ENCODE measurements around the gene ANTXR1. TPM values are rescaled to one million over a fixed set of nuclear protein-coding genes. Genes with fewer than 3 reads are reported as not detected.

Gene ANTXR1
- total RNA-seq, 1 donor from 2014 or later = 26.5 TPM

DNA sequence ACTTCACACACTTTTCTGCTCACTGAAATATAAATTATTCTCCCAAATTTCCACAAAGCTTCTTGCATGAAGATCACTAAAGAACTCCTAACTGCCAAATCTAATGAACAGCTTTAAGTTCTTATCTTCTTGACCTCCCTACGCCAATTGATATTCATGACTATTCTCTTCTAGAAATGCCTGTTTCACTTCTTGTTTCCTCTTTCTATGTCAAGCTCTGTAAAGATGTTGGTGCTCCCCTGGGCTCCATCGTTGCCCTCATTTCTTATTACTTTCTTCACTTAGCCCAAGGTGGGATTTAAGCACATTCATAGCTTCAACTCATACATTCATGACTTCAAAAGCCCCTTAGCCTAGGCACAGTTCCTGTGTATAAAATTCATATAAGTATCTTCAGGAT lies 9.2 kb upstream of the ANTXR1 start:
- no peak for DNase-seq (ENCODE audit: low read depth)

DNA sequence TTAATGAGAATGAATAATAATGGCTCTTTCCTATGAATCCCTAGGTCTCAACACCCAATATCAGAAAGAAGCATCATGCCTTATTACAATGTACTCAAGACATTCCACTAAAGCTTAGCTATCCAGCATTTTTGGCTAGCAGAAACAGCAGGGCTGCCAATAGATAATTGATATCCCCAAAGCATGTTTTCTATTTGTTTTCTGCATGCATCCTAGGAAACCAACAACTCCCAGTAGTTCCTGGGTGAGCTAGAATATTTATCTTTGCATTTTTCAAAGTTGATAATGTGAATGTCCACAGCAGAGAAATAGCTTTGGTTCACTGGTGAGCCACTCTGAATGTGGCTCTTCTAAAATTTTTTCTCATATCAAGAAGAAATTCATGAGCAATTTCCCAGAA lies 5.8 kb upstream of the ANTXR1 start:
- no peak for DNase-seq (ENCODE audit: low read depth)

DNA sequence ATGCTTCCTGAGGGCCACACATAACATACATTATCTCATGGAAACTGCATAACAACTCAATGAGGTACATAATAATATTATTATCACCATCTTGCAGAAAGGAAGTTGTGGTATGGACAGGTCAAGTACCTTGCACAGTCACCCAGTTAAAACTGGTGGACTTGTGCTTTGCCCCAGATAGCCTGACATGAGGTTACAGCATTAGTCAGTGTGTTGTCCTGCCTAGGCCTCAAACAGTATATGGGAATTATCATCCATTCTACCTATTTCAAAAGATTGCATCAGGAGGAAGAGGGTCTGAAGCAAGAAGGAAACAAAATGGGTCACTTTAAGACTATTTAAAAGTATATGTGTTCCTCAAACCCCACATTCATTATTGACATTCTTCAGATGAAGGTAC lies 5.4 kb upstream of the ANTXR1 start:
- DNase-seq (ENCODE audit: low read depth) = no peak

DNA sequence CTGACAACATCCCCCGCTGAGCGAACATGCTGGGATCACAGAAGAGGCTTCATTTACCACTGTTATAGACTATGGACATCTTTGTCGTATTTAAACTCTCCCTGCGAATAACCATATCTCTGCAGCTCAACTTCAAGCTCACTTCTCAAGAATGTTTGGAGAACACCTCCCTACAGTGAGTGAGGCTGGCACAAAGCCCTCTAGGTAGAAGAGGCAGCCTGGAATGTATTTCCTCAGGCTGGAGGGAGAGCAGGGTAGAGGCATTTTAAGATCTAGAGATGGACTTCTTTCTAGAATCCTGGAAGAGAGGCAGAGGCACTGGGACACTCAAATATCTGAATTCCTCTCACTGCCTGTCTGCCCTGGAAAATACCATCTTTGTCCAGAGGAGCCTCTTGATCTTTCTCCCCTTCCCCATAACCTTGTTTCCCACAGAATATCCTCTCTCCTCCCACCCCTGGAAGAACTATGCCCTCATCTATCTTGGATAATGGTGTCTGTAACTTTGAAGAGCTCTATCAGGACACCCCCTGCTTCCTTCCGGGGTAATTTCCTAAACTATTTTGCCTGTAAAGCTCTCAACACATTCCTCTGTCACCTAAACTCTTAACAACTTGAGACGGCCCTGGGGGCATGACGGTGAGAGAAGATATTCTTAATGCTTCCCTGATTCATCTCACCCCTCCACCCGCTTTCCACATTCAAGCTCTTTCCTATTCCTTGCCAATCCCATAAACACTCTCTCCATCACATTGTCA lies 2.4 kb upstream of the ANTXR1 start:
- no peak for DNase-seq (ENCODE audit: low read depth)

DNA sequence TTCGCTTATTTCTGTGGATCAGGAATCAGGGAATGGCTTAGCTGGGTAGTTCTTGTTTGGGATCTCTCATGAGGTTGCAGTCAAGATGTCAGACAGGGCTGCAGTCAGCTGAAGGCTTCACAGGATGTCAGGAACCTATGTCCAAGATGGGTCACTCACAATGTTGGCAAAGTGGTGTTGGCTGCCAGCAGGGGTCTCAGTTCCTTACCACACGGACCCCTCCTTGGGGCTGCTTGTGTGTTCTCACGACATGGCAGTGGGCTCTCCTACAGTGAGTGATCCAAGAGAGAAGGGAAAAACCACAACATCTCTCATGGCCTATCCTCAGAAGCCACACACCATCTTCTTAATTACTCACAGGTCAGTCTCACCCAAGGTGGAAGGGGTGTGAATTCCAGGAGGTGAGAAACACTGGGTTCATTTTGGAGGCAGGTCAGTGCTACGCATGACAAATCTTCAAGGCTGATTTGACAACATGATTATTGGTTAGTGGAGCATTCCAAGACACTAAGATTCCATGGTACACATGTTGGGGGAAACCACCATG lies 1.3 kb upstream of the ANTXR1 start:
- DNase-seq (ENCODE audit: low read depth) = peak; percentile 26

DNA sequence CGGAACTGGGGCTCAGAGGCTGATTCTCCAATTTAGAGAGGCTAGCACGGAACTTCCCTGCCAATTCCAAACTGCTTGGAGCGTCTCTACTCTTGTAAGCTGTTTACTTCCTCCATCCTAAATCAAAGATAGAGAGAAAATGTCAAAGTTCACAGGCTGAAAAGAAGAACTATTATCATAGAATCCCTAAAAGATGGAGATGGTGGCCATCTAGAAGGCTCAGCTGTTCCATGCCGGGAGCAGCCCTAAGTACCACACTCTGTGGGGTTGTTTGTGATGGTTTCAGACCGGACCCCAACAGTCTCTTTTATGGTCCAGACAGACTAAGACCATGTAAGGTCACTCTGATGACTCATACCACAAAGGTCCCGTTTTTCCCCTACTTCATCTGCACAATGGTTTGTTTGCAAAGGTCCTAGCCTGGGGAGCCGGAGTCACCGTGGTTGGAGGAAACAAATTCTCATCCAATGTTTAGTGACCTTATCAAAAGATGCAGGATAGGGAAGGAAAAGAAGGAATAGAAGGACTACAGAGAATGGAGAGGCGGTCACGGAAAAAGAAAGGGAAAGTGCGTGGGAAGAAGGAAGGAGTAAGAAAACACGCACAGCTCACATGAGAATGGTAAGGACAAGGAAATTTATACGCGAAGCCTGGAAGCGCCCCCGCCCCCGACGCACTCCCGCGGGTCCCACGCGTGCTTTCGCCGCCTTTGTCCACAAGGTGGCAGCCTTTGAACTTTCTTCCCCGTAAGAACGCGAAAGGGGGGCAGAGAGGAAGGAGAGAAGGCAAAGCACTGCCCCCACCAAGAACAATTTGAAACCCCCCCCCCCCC lies 453 bp upstream of the ANTXR1 start:
- peak; percentile 32 for DNase-seq (ENCODE audit: low read depth)

DNA sequence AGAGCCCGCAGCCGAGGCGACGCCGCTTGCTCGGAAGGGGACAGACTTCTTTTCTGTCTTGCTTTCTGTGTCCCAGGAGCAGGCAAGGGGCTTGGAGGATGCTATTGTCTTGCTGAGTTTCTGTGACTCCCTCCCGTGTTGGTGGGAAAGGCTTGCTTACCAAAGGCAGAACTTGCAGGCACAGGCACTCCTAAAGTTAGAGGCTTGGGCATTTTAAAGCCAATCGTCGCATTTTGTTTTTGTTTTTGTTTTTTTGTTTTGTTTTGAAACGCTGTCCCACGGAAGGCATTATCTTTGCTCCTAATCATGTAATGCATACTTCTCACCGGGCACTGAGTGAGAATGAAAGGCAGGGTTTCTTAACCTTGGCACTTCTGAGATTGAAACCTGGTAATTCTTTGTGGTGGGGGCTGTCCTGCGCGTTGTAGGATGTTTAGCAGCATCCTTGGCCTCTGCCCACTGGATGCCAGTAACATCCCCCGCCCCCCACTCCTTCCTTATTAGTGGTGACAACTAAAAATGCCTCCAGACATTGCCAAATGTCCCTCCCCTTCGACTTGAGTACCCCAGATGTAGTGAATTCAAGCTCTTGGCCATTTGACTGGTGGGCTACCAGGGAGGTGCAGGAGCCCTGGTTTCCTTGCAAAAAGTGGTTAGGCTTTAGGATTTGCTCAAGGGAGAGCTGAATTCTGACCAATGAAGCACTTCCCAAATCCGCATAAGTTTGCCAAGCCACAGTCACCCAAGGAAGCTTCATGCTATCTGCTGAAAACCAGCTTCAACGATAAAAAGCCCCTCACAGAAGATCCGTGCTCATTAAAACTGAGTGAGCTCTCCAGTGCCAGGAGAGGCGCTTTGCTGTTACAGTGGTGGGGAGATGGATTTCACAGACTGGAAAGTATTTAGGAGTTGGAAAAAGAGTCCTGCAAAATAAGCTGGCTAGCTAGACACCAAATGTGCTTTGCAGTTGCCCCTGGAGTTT lies 1.2 kb downstream of the ANTXR1 start:
- DNase-seq (ENCODE audit: low read depth) = no peak

DNA sequence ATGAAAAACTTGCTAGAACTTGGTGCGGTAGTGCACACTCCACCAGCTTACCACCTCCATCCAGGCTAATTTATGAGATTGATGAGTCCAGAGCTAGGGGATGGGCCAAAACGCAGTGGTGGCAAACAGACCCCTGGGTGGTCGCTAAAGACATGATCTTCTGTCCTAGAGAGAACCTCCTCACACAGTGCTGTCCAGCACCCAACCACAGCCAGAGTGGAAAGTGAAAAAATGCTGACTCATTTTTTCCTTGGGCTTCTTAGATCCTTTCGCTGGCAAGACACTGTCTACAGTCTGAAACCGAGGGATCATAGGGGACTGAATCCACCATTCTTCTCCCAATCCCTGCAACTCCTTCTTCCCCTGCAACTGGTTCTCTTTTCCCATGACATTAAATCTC lies 4.1 kb downstream of the ANTXR1 start:
- DNase-seq (ENCODE audit: low read depth) = peak; percentile 29

DNA sequence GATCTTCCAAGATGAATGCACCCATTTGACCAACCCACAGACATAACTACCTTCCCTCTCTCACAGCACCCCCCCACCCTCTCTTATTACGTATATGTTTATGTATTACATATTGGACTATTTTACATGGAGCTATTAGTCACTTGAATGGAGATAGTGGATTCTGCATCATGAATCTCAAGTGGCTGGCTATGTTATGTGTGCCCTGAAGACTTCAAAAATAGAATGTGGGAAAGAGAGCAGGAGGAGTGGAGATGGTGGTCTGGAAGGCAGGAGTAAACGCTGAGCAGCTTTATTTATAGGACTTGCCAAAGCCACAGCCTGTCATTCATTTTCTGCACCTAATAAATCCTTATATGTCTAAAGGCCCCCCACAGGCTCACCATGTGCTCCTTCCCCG lies 4.9 kb downstream of the ANTXR1 start:
- DNase-seq (ENCODE audit: low read depth) = no peak

DNA sequence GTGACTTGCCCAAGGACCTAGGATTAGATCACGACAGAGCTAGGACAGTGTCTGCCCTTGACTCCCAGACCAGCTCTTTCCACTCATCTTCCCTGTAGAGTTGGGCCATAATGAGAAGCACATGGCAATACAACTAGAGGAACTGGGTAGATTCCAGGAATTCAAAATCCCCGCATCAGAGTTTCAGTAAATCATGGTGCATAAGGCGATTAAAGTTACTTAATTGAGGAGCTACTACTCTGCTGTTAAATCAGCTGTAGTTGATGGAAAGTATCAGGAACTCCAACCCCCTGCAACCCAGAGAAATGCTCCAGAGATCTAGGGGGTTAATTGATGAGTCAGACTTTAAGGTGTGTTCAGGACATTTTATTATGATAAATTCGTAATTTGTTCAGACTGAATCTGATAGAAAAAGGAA lies 5.7 kb downstream of the ANTXR1 start:
- DNase-seq (ENCODE audit: low read depth) = no peak

DNA sequence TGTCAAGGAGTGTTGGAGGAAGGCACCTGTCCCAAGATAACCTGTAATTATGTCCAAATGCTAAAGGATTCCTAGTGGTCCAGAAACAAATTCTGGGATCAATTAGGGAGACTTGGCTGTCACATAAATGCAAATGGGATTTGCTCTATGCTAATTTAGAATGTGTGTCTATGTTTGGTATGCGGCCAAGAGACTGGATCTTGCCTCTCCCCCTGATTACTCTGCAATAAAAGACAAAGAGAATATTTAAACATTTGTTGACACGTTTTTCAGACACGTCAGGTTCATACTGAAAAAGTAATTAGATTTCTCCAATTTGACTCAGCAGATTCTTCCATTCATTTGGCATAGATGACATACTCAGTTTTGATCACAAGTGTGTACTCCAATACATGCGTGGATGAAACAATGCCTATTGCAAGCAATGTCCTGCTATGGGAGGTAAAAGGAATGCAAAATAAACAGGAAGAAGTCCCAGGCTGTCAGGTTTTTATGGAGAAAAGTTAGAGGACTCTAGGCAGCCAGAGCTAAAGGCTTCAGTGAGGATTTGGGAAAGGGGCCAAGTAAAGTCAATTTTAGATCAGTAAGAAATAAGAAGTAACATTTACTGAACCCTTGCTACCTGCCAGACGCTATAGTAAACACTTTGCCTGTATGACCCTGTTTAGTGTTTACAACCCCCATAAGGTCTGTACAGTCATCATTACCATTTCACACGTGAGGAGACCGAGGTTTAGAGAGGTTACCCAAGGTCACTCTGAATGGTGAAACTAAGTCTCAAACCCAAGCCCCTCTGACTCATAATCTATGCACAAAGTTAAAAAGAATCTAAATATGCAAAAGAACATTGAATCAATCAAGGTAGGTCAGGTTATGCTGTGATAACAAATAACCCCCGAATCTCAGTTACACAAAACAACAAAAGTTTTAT lies 7.8 kb downstream of the ANTXR1 start:
- DNase-seq (ENCODE audit: low read depth) = no peak

DNA sequence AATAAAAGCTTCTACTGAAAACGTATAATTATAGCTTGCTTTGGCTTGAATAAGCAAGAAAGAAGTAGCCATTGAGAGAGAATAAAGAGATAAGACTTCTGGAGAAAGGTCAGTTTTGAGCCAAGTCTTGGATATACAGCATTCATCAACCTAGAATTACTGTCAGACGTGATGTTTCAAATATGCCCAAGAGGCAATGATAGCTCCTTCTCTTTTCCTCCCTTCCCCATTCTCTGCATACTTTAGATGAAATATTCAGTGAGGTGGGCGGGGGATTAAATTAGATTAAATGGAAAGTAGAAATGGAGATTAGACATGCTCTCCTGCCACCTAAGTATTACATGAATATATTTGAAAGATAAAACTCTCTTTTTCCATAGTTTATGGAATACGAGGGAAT lies 8.7 kb downstream of the ANTXR1 start:
- no peak for DNase-seq (ENCODE audit: low read depth)

DNA sequence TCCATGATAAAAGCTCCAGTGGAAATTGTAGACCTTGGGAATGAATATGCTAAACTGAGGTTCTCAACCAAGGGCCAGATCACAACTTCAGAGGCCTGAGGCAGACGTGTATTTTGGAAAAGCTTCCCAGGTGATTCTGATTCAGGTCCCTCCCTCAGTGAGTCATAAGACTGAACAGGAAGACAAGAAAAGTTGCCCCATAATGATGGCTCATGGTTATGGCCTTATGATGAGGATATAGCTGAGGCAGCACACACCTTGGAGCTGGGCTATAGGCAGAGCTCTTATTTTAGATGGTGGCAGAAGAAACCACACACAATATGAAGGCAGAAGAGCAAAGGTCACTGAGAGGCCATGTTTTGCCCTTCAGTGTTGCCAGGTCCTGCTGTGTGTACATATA lies 9.6 kb downstream of the ANTXR1 start:
- DNase-seq (ENCODE audit: low read depth) = no peak

DNA sequence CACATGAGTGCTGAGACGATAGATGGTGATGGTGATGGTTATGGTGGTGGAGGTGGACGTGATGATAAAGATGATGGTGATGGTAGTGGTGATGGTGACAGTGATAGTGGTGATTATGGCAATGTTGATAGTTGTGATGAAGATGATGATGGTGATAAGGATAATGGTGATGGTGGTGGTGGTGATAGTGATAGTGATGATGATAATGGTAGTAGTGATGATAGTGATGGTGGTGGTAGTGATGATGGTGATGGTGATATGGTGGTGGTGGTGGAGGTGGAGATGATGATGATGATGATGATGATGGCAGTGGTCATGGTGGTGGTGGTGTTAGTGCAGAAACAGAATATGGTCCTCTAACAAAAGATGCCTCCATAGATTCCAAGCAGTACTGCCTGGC lies 10.3 kb downstream of the ANTXR1 start:
- DNase-seq (ENCODE audit: low read depth) = no peak

DNA sequence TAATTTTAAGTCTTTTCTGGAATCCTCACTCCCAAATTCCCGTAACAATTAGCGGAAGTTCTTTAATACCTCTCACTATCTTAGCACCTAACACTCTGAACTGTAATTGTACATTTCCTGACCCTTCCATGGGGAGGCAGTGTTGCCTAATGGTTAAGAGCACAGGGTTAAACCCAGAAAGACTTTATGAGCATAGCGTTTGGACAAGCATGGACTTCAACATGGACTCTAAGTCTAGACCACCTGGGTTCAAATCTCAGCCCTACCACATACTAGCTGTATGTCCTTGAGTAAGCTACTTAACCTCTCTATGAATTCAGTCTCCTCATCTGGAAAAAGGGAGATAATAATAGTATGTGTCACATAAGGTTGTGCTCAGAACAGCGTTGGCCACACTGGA lies 13.0 kb downstream of the ANTXR1 start:
- DNase-seq (ENCODE audit: low read depth) = peak; percentile 55

DNA sequence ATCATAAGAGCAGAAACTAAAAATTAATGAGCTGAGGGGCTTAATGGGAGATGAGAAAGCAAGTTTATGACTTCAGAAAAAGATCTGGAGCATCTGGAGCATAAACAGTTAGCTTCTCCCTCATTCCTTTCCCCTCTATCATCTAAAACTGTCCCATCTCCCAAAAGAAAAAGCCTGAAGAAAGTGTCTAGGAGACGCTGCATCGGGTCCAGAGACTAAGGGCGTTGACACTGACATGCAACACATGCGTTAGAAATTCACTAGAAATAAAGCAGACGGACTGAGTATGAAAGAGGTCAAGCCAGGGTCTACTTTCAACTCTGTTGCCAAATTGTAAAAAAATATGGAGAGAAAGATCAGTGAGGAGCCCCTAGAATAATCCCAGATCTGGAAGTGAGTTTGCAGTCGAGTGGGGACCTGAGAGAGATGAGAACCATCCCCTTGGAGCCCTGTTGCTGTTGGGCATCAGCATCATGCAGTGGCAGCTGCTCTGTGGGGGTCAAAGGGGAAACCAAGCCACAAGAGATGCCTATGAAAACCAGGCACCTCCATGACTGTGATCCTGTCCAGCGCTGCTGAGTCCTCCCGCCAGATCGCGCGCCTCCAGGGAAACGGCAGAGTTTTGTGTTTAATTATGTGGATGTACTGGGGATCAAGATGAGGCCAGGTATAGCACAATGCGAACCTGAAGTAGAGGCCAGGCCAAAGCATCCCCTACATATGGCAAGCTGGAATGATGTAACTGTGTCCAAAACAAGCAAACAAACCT lies 13.9 kb downstream of the ANTXR1 start:
- DNase-seq (ENCODE audit: low read depth) = no peak

DNA sequence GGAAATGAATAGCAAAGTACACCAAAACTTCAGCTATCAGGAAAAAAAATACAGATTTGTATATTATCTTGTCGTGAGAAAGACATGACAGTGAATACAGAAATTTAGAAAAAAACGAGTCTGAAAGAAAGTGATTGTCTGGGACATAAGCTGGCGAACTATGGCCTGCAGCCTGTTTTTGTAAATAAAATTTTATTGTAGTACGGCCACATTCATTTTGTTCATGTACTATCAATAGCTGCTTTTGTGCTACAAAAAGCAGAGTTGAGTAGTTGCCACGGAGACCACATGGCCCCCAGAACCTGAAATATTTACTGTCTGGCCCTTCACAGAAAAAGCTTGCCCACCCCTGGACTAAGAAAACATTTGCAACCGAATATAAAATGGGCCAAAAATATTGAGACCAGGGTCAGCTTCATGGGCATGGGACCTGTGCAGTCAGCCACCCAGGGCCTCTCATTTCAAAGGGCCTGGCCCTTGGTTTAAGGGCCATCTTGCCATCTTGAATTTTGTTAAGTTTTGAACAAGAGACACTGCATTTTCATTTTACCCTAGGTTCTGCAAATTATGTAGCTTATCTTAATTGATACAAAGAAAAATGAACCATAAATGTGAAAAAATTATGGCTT lies 17.9 kb downstream of the ANTXR1 start:
- no peak for DNase-seq (ENCODE audit: low read depth)

DNA sequence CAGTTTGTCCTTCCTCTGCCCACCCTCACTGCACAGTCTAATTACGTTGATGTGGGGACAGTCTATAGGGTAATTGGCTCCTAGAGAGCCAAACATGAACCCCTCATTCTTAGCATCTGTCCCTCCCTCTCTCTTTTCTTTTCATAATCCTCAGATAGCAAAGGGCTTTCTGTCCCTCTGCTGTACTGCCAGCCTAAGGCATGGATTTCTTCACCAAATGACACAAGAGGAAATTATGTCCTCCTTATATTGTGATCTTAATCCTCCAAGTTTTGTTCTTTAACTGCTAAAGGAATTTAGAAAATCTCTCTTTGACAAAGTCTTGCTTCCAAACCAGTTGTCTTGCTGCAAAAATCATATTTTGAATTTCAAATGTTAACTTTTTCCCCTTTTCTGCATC lies 18.5 kb downstream of the ANTXR1 start:
- no peak for DNase-seq (ENCODE audit: low read depth)

DNA sequence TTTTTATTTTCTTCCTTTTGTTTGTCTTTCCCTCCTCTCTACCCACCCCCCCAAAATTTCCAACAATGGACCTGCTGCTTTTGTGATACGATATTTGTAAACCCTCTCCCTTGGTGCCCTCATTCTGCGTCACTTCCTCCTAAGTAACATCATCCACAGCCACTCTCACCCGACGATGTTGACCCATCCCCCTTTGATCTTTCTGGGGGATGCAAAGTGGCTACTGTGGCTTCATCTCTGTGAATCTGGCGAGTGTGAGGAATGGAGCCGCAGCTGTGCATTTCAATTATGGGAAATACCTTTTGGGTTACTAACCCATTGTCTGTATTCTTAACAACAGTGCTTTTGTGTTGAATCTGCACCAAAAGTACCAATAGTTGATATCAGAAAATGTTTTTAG lies 19.4 kb downstream of the ANTXR1 start:
- DNase-seq (ENCODE audit: low read depth) = no peak

Data from renal cortical epithelial cell (primary cell).